Measurements from ENCODE around the gene KITLG. TPM values are rescaled to one million over a fixed set of nuclear protein-coding genes. Genes with fewer than 3 reads are reported as not detected.

The KITLG gene
- total RNA-seq, 1 experiment from 2014 or later, result 11.7 TPM

GRCh38 chr12:88539893-88540292 is 40.4 kb downstream of the KITLG start:
- no peak for TF ChIP-seq CTCF (conservative IDR thresholded peaks at IDR 0.05)
- Histone ChIP-seq H4K8ac (replicated peaks; ENCODE audit: insufficient read length, low read depth, low read length) (no peak overlapping the region), H3K4me2 (ENCODE audit: insufficient read depth, insufficient read length, low read length) (no peak overlapping the region), H3K4me1 (ENCODE audit: insufficient read depth, low read length) (0 out of 2 replicates have a peak, but pooled peaks cover under 1% of the 10 kb centered on the region), H3K79me1 (ENCODE audit: insufficient read depth, low read depth, low read length, poor library complexity, severe bottlenecking) (no peaks in the 10 kb centered on the region), H3T11ph (ENCODE audit: low read length) (no peak overlapping the region), H2BK5ac (ENCODE audit: insufficient read length, low read length) (no peak overlapping the region), H3K27ac (ENCODE audit: insufficient read length, low read depth, low read length) (no peak overlapping the region), H3K23ac (ENCODE audit: insufficient read length, low read depth, low read length) (no peak overlapping the region), H2BK20ac (ENCODE audit: low read depth, low read length, poor library complexity, severe bottlenecking) (no peak overlapping the region), H4K20me1 (ENCODE audit: control insufficient read depth, insufficient read depth, insufficient read length) (no peaks in the 10 kb centered on the region), H3K18ac (ENCODE audit: insufficient read length, low read depth, low read length) (no peak overlapping the region), H3K79me2 (ENCODE audit: insufficient read depth, low read length) (no peaks in the 10 kb centered on the region), H2BK120ac (ENCODE audit: low read depth, low read length, poor library complexity, severe bottlenecking) (no peak overlapping the region), H3K23me2 (ENCODE audit: insufficient read length, low read depth, low read length, poor library complexity, severe bottlenecking) (no peaks in the 10 kb centered on the region), H2AFZ (ENCODE audit: low read length) (no peak overlapping the region), H2AK5ac (ENCODE audit: insufficient read length, low read length) (no peak overlapping the region), H3K9me3 (ENCODE audit: control insufficient read depth, low read depth, low read length) (no peaks in the 10 kb centered on the region), H3K14ac (ENCODE audit: insufficient read depth, low read length) (no peak overlapping the region), H4K5ac (ENCODE audit: insufficient read length, low read depth, low read length) (no peak overlapping the region), H3K9ac (ENCODE audit: extremely low read depth, insufficient read length, low read length) (no peak overlapping the region), H3K4ac (ENCODE audit: low read depth, low read length) (no peak overlapping the region), H3K56ac (ENCODE audit: insufficient read length, low read depth, low read length) (no peak overlapping the region), H2BK15ac (ENCODE audit: low read depth, low read length) (no peak overlapping the region), H3K27me3 (ENCODE audit: insufficient read depth, low read length) (no peaks in the 10 kb centered on the region), H2BK12ac (ENCODE audit: insufficient read length, low read depth, low read length) (no peak overlapping the region), H4K91ac (ENCODE audit: insufficient read length, low read depth, low read length) (no peak overlapping the region)
- Mint-ChIP-seq H3K4me3 (no peak overlapping the region), H3K27ac (no peak overlapping the region), H3K9me3 (no peaks in the 10 kb centered on the region), H3K27me3 (ENCODE audit: low read depth) (no peaks in the 10 kb centered on the region), H3K36me3 (ENCODE audit: insufficient read depth in 1 of 3, low read depth in 3 of 3) (peaks cover 0 to 28% (median 5%) of the 10 kb centered on the region in 3 experiments; a peak in 4 of 7 replicates), H3K4me1 (peaks cover 0 to under 1% of the 10 kb centered on the region in 2 experiments; a peak in 1 of 4 replicates)
- no peak for DNase-seq
- WGBS (ENCODE audit: extremely low coverage, insufficient read length, low lambda C conversion rate), result no CpG with 5 or more reads among the region's 1 CpG

All from H9 (cell line).